SH-SY5Y (cell line): ENCODE results near the gene IQCB1.

Experiments
- GATA2 ChIP-seq: IDR thresholded peaks from 2 replicates; pipeline ENCODE4 v1.6.1; 2011; ENCODE audit warnings: mild to moderate bottlenecking, low read depth, low read length
- GATA3 ChIP-seq: IDR thresholded peaks from 2 replicates; pipeline ENCODE4 v1.6.1; 2011; ENCODE audit warnings: low read depth, mild to moderate bottlenecking, low read length, moderate library complexity

DNA sequence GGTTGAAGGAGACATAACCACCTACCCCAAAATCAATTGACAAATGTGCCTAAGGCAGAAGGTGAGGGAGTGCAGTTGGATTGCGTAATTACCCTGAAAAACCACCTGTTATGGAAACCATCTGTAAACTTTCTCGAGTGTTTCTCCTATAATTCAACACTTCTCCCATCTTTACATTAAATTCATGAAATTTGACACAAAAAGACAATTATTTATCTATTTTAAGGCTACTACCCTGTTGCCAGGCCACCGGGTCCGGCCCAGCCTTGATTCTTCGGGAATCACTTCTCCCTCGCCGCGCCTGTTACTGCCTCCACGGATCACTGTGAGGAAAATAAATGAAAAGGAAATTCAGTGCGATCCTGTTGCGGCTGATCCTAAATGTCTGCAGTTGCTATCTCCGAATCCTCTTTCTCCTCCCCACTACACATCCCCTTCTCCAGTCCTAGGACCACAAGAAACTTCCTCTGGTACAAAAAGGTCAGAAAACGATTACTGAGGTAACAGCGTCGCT lies 646 bp downstream of the IQCB1 start:
- TF ChIP-seq GATA2 = no peak
- TF ChIP-seq GATA3 = no peak
